Stimulated activated CD4-positive, alpha-beta T cell treated with anti-CD3 and anti-CD28 coated beads, TNF-alpha, amount 100 ng/mL, for 48 hours (primary cell): Measurements from ENCODE around the gene AQP12B.
A peak's percentile ranks its signal among the peaks of the same experiment; 100 is the strongest.

Experiments used
- DNase-seq, 3 donors: peaks; one replicate each; pipeline ENCODE4 v3.0.0-alpha.2; 2020; ENCODE audit warnings: low read depth in 3 of 3

The AQP12B gene

GRCh38 chr2:240632306-240632721 is 50.4 kb downstream of the AQP12B start:
- DNase-seq = no peak

GRCh38 chr2:240631548-240632305 is 51.0 kb downstream of the AQP12B start:
- DNase-seq = no peak

GRCh38 chr2:240630771-240631547 is 51.7 kb downstream of the AQP12B start:
- no peak for DNase-seq

GRCh38 chr2:240629968-240630770 is 52.5 kb downstream of the AQP12B start:
- DNase-seq = no peak

- no peak for DNase-seq
Observed at GRCh38 chr2:240629619-240629967, 53.1 kb downstream of the AQP12B start.

- no peak for DNase-seq
Observed at GRCh38 chr2:240628808-240629618, 53.7 kb downstream of the AQP12B start.

- DNase-seq = no peak
Observed at GRCh38 chr2:240628507-240628807, 54.2 kb downstream of the AQP12B start.

GRCh38 chr2:240627736-240628506 is 54.8 kb downstream of the AQP12B start:
- no peak for DNase-seq

GRCh38 chr2:240626531-240627300 is 56.0 kb downstream of the AQP12B start:
- peak in 2 of 3 donors; percentile 34 to 48 for DNase-seq
